HepG2 (cell line): ENCODE measurements around the gene STAT6. TPM values are rescaled to one million over a fixed set of nuclear protein-coding genes. Genes with fewer than 3 reads are reported as not detected.

ENCODE experiments used
- ATAC-seq: fragments of 200-7000 bp; cut with Tn5 transposase; 3 replicates; pipeline ENCODE4 v1.9.1; 2020; ENCODE audit warnings: mild to moderate bottlenecking, moderate library complexity
- BruUV-seq: library from RNA; stranded (reverse); fragments of 400-500 nt; replicated peaks from 2 replicates; lab custom pipeline; 2021; lab: Mats Ljungman, UMichigan
- CTCF ChIA-PET: fragments of 300-600 bp; formaldehyde crosslinking; extraction: SDS; loops from one replicate; lab custom pipeline; 2021; ENCODE audit warnings: low total read pairs, inconsistent platforms, low intra/inter-chr PET ratio; lab: Yijun Ruan, JAX
- POLR2A ChIA-PET: fragments of 350-600 bp; sonication (Branson Sonifier 250); formaldehyde crosslinking; loops from one replicate; lab custom pipeline; 2020; ENCODE audit warnings: antibody characterized with exemption, inconsistent platforms; lab: Yijun Ruan, JAX
- DNase-seq: peaks from one replicate; pipeline ENCODE4 v3.0.0-alpha.2; 2015; ENCODE audit warnings: low spot score
- FAIRE-seq: peaks from 3 replicates; lab custom pipeline; 2011; peaks lifted over from hg19 to GRCh38; lab: Jason Lieb, UNC
- H2AFZ ChIP-seq: one replicate; pipeline ENCODE4 v1.6.1; 2011; ENCODE audit warnings: low read length, inconsistent platforms
- H3K27ac ChIP-seq: fragments of 300-600 bp; 3 replicates; pipeline ENCODE4 v1.8.0; 2011; ENCODE audit warnings: mixed run types, mild to moderate bottlenecking, mixed read lengths, low read length, inconsistent platforms; ENCODE audit not compliant: insufficient read depth; ENCODE audit errors: extremely low read length
- H3K27me3 ChIP-seq, 2 experiments: fragments of 200-600 bp in 1 of 2; 2 replicates in 1 of 2; 3 replicates in 1 of 2; pipeline versions ENCODE4 v1.6.0 to v1.8.0; 2011; ENCODE audit warnings: low read length in 2 of 2, mild to moderate bottlenecking in 2 of 2, moderate library complexity in 2 of 2, inconsistent platforms in 1 of 2; ENCODE audit not compliant: insufficient read depth in 2 of 2, control insufficient read depth in 1 of 2
- H3K36me3 ChIP-seq, 2 experiments: fragments of 200-600 bp in 1 of 2; replicated peaks in 1 of 2; 2 replicates in 1 of 2; 3 replicates in 1 of 2; pipeline versions ENCODE4 v1.5.1 to v1.8.0; 2011; ENCODE audit warnings: low read length in 2 of 2, inconsistent platforms in 1 of 2; ENCODE audit not compliant: insufficient read depth in 2 of 2, control insufficient read depth in 1 of 2
- H3K4me1 ChIP-seq: 2 replicates; pipeline ENCODE4 v1.5.1; 2012; ENCODE audit warnings: low read length, inconsistent platforms; ENCODE audit not compliant: insufficient read depth
- H3K4me2 ChIP-seq: 2 replicates; pipeline ENCODE4 v1.6.0; 2011; ENCODE audit warnings: low read depth, low read length, inconsistent platforms
- H3K4me3 ChIP-seq, 3 experiments: fragments of 200-600 bp in 1 of 3; sonication (generic), shearing (Covaris generic) in 1 of 3; replicated peaks in 1 of 3; 2 replicates each; pipeline ENCODE4 v1.5.1; 2011 to 2016; ENCODE audit warnings: low read length in 3 of 3, inconsistent platforms in 2 of 3, low read depth in 2 of 3, mild to moderate bottlenecking in 2 of 3, control low read depth in 1 of 3, mixed read lengths in 1 of 3; ENCODE audit not compliant: insufficient read depth in 1 of 3
- H3K79me2 ChIP-seq: one replicate; pipeline ENCODE4 v1.6.1; 2011; ENCODE audit warnings: low read length, inconsistent platforms; ENCODE audit not compliant: insufficient read depth
- H3K9ac ChIP-seq: 2 replicates; pipeline ENCODE4 v1.6.0; 2011; ENCODE audit warnings: mild to moderate bottlenecking, low read depth, low read length, inconsistent platforms; ENCODE audit not compliant: insufficient read depth
- H3K9me3 ChIP-seq: 2 replicates; pipeline ENCODE4 v1.5.1; 2012; ENCODE audit warnings: mild to moderate bottlenecking, low read length
- H4K20me1 ChIP-seq: 2 replicates; pipeline ENCODE4 v1.6.0; 2011; ENCODE audit warnings: inconsistent platforms, mild to moderate bottlenecking, low read length, moderate library complexity; ENCODE audit not compliant: insufficient read depth
- HOXA9 ChIP-seq: sonication (generic); formaldehyde crosslinking; IDR thresholded peaks from 2 replicates; pipeline ENCODE4 v1.8.1; 2022; ENCODE audit warnings: missing genetic modification reagents, mild to moderate bottlenecking, moderate library complexity, borderline replicate concordance
- NRL ChIP-seq: sonication (generic); formaldehyde crosslinking; IDR thresholded peaks from 2 replicates; pipeline ENCODE4 v1.5.0; 2020; ENCODE audit warnings: missing genetic modification reagents, mild to moderate bottlenecking, moderate library complexity, borderline replicate concordance
- RBM22 ChIP-seq: fragments of 200-400 bp; formaldehyde crosslinking; optimal IDR thresholded peaks from 2 replicates; pipeline ENCODE3; 2017; ENCODE audit warnings: mild to moderate bottlenecking, low read length, moderate library complexity
- RFX3 ChIP-seq: IDR thresholded peaks from 2 replicates; pipeline ENCODE4 v1.6.1; 2016; ENCODE audit warnings: missing biosample characterization, missing genetic modification reagents
- TFE3 ChIP-seq: IDR thresholded peaks from 2 replicates; pipeline ENCODE4 v1.6.1; 2016
- ZBED4 ChIP-seq: sonication (generic); formaldehyde crosslinking; IDR thresholded peaks from 2 replicates; pipeline ENCODE4 v1.4.0; 2020; ENCODE audit warnings: missing genetic modification reagents, borderline replicate concordance
- ZNF230 ChIP-seq: sonication (generic); formaldehyde crosslinking; IDR thresholded peaks from 2 replicates; pipeline ENCODE4 v1.4.0; 2020; ENCODE audit warnings: mild to moderate bottlenecking, missing genetic modification reagents
- ZNF432 ChIP-seq: sonication (generic); formaldehyde crosslinking; IDR thresholded peaks from 2 replicates; pipeline ENCODE4 v1.5.0; 2020; ENCODE audit warnings: missing genetic modification reagents, mild to moderate bottlenecking, borderline replicate concordance
- ZNF496 ChIP-seq: sonication (generic); formaldehyde crosslinking; IDR thresholded peaks from 2 replicates; pipeline ENCODE4 v1.8.1; 2023; ENCODE audit warnings: mild to moderate bottlenecking, moderate library complexity, missing genetic modification reagents; ENCODE audit not compliant: insufficient replicate concordance
- WGBS: methylation state at CpG from one replicate; pipeline ENCODE4 v1.1.6; 2017; ENCODE audit warnings: low lambda C conversion rate; 5-methylcytosine and 5-hydroxymethylcytosine counted together
- in situ Hi-C: cut with HindIII; loops from 2 replicates; pipeline ENCODE4 v1.10.0; 2017; ENCODE audit warnings: low pct_unique_long_range_greater_than_20kb; ENCODE audit not compliant: extremely low pct_ligation_motif_present
- intact Hi-C: fragments of 100-400 bp; cut with micrococcal nuclease; formaldehyde crosslinking; loops from one replicate; pipeline ENCODE4 v1.10.0; 2022; ENCODE audit not compliant: unreplicated experiment
- polyA plus RNA-seq, 8 experiments: library from polyadenylated mRNA; depleted of rRNA in 3 of 8; stranded (reverse) in 7 of 8; unstranded in 1 of 8; fragments of >200 nt; fragmentation: Illumina TruSeq in 4 of 8; extraction: Trizol in 4 of 8; gene quantifications; 2 replicates each; pipeline versions ENCODE4 v1.2.1 to v1.2.3, GENCODE V29; 2011 to 2016; ENCODE audit warnings: low read depth in 4 of 8, missing spikeins in 1 of 8, mixed read lengths in 1 of 8; ENCODE audit not compliant: insufficient read depth in 1 of 8
- total RNA-seq, 5 experiments: library from RNA; depleted of rRNA; stranded (reverse); fragments of >200 nt; fragmentation: Illumina TruSeq; extraction: Trizol; gene quantifications; 2 replicates each; pipeline ENCODE4 v1.2.3, GENCODE V29; 2016; ENCODE audit warnings: low read depth in 1 of 5

The STAT6 gene
- total and polyA plus RNA-seq, 2 of the 13 experiments (the other 11 are each of a cell fraction or from before 2014, with no cell fraction given): 28.0 to 62.2 TPM

- in situ Hi-C loops (no loop called here), intact Hi-C loops (no loop called here)
- ATAC-seq: no peak
- Histone ChIP-seq H3K9me3 (no peaks in the 10 kb centered on the region), H3K27me3 (no peaks in the 10 kb centered on the region), H3K27ac (peak overlapping the region; percentile 86), H3K79me2 (peaks cover 28% of the 10 kb centered on the region), H2AFZ (no peak overlapping the region), H3K4me1 (peaks cover 90% of the 10 kb centered on the region), H3K4me2 (no peak overlapping the region), H3K4me3 (no peak overlapping the region), H3K36me3 (peaks cover 31 to 61% of the 10 kb centered on the region in 2 experiments), H4K20me1 (peaks cover 3% of the 10 kb centered on the region; the same call in 1 of the 2 replicates), H3K9ac (no peak overlapping the region)
- no TSS peak for BruUV-seq
- no peak for TF ChIP-seq HOXA9 (CRISPR knock-in tag)
- peak; percentile 32 for TF ChIP-seq RBM22
- no peak for DNase-seq
- no peak for FAIRE-seq
- POLR2A ChIA-PET: interaction anchor here (2.5 to 4.4 kb wide), 2 partner anchors 9 to 10 kb away, joined by 19 to 41 read pairs; partner anchors contain the start of gene LRP1
- CTCF ChIA-PET: no interaction called here
- WGBS: 94% methylated on average over 6 of the region's 6 CpGs
Measured at GRCh38 chr12:57139796-57140649, 28.9 kb upstream of the STAT6 start.

GRCh38 chr12:57138526-57139272, 27.5 kb upstream of the STAT6 start:
- POLR2A ChIA-PET: interaction anchor here (0.8 to 16.0 kb wide), 9 partner anchors 10 to 101 kb away, joined by 3 to 827 read pairs (median 4); partner anchors contain the start of genes LRP1, LRP1-AS, NAB2 and STAT6
- Histone ChIP-seq H3K27me3 (no peaks in the 10 kb centered on the region), H3K4me3 (peak overlapping the region in 1 of 3 experiments; percentile 36; a peak in 2 of 6 replicates), H3K27ac (peak overlapping the region; percentile 86), H3K79me2 (peaks cover 38% of the 10 kb centered on the region), H3K4me1 (peaks cover 99% of the 10 kb centered on the region), H3K4me2 (peak overlapping the region; percentile 65), H3K9me3 (no peaks in the 10 kb centered on the region), H2AFZ (no peak overlapping the region), H3K9ac (peak overlapping the region; percentile 20; the same call in 1 of the 2 replicates), H4K20me1 (peaks cover 6% of the 10 kb centered on the region; the same call in 1 of the 2 replicates), H3K36me3 (peaks cover 28 to 49% of the 10 kb centered on the region in 2 experiments)
- intact Hi-C loops: no loop called here
- 27% methylated on average over 12 of the region's 13 CpGs for WGBS
- peak; percentile 83 for DNase-seq
- BruUV-seq: no TSS peak
- FAIRE-seq: peak; percentile 69
- ATAC-seq: peak; percentile 89
- CTCF ChIA-PET: no interaction called here
- in situ Hi-C loops: no loop called here
- TF ChIP-seq ZBED4: no peak
- TF ChIP-seq TFE3 (CRISPR knock-in tag): no peak
- TF ChIP-seq ZNF496 (CRISPR knock-in tag): no peak
- peak; percentile 12; the same call in 1 of the 2 replicates for TF ChIP-seq NRL (CRISPR knock-in tag)
- no peak for TF ChIP-seq ZNF432 (CRISPR knock-in tag)
- TF ChIP-seq ZNF230 (CRISPR knock-in tag): no peak
- no peak for TF ChIP-seq RFX3 (CRISPR knock-in tag)
